Measurements from ENCODE around the gene SELENOW. TPM values are rescaled to one million over a fixed set of nuclear protein-coding genes. Genes with fewer than 3 reads are reported as not detected.
"Not testable (repeated sequence)": the region's sequence is repeated elsewhere in the genome, so short reads cannot be mapped to it uniquely, and the experiment has no call there.

The SELENOW gene
- total and polyA plus RNA-seq, 2 of the 8 experiments (the other 6 are each of a cell fraction or from before 2014, with no cell fraction given) = 371 to 588 TPM

GRCh38 chr19:47816270-47816669 lies 37.8 kb downstream of the SELENOW start:
- H3K9ac ChIP-seq (replicated peaks in 1 of 4; ENCODE audit: extremely low read depth in 1 of 4, low read depth in 3 of 4, low read length in 3 of 4); H3K23ac ChIP-seq (ENCODE audit: insufficient read length); H3K4me1 ChIP-seq (replicated peaks in 1 of 4; ENCODE audit: control insufficient read depth in 3 of 4, insufficient read depth in 4 of 4, low read length in 3 of 4); H3K23me2 ChIP-seq (ENCODE audit: low read depth, low read length); H3K79me2 ChIP-seq (ENCODE audit: control insufficient read depth in 1 of 2, insufficient read depth in 2 of 2, low read length in 2 of 2); H2AK5ac ChIP-seq (ENCODE audit: low read depth, low read length); H3K79me1 ChIP-seq (ENCODE audit: low read depth, low read length); H3K27ac ChIP-seq (ENCODE audit: low read depth, low read length); H3K36me3 ChIP-seq (ENCODE audit: control insufficient read depth in 2 of 4, insufficient read depth in 4 of 4, low read length in 3 of 4); H3K56ac ChIP-seq (replicated peaks; ENCODE audit: insufficient read length, low read depth, low read length); DNase-seq (ENCODE audit: low read depth in 1 of 2, low spot score in 2 of 2); H2AFZ ChIP-seq (ENCODE audit: low read length); H3K9me3 ChIP-seq (ENCODE audit: insufficient read depth in 2 of 2, low read depth in 1 of 2, low read length in 1 of 2); H3K18ac ChIP-seq (ENCODE audit: extremely low read depth, low read length); H2BK12ac ChIP-seq (ENCODE audit: low read depth, low read length); H3K4me3 ChIP-seq (ENCODE audit: extremely low read depth in 1 of 4, insufficient read depth in 2 of 4, low read depth in 3 of 4, low read length in 4 of 4); H3K14ac ChIP-seq (ENCODE audit: insufficient read length); H2BK120ac ChIP-seq (replicated peaks; ENCODE audit: low read depth, low read length); H4K8ac ChIP-seq (ENCODE audit: extremely low read depth, insufficient read depth, low read length); H3K27me3 ChIP-seq (replicated peaks in 1 of 4; ENCODE audit: control insufficient read depth in 3 of 4, extremely low read depth in 1 of 4, insufficient read depth in 3 of 4, low read length in 3 of 4); H2BK20ac ChIP-seq (ENCODE audit: low read length); H2BK5ac ChIP-seq (ENCODE audit: low read depth, low read length); FAIRE-seq; H4K91ac ChIP-seq (replicated peaks; ENCODE audit: insufficient read length, low read length); POLR2A ChIA-PET (ENCODE audit: partially characterized antibody); H4K20me1 ChIP-seq (replicated peaks in 1 of 2; ENCODE audit: control insufficient read depth in 1 of 2, insufficient read depth in 2 of 2, low read length in 2 of 2); H2BK15ac ChIP-seq (ENCODE audit: low read length); H3K4ac ChIP-seq (replicated peaks; ENCODE audit: insufficient read length, low read depth, low read length); H3K4me2 ChIP-seq (ENCODE audit: insufficient read depth in 1 of 2, low read depth in 2 of 2, low read length in 2 of 2); H4K5ac ChIP-seq (ENCODE audit: insufficient read length, low read depth, low read length): not testable (repeated sequence)
- CTCF ChIA-PET (ENCODE audit: partially characterized antibody) = interaction anchor here (0.6 to 4.0 kb wide), 9 partner anchors 9 to 48 kb away, joined by 3 to 31 read pairs (median 6); no protein-coding TSS in a partner anchor
- TF ChIP-seq KDM1A (IDR thresholded peaks at IDR 0.05; ENCODE audit: borderline replicate concordance, low read length) = 0 out of 2 replicates have a peak, but pooled peaks have one; percentile 16
- WGBS, 2 experiments (ENCODE audit: extremely low coverage in 1 of 2, insufficient coverage in 1 of 2, insufficient read length in 1 of 2, insufficient replicate concordance in 2 of 2, low coverage in 1 of 2, low lambda C conversion rate in 2 of 2, missing lambda C conversion rate in 1 of 2) = 80% methylated on average over 7 of the region's 8 CpGs; no CpG with 5 or more reads in 1 of the 2 experiments

- H4K91ac ChIP-seq (replicated peaks; ENCODE audit: insufficient read length, low read length); H4K20me1 ChIP-seq (replicated peaks in 1 of 2; ENCODE audit: control insufficient read depth in 1 of 2, insufficient read depth in 2 of 2, low read length in 2 of 2); H4K5ac ChIP-seq (ENCODE audit: insufficient read length, low read depth, low read length); POLR2A ChIA-PET (ENCODE audit: partially characterized antibody); H2BK15ac ChIP-seq (ENCODE audit: low read length); H2BK20ac ChIP-seq (ENCODE audit: low read length); H3K9ac ChIP-seq (replicated peaks in 1 of 4; ENCODE audit: extremely low read depth in 1 of 4, low read depth in 3 of 4, low read length in 3 of 4); H3K4me2 ChIP-seq (ENCODE audit: insufficient read depth in 1 of 2, low read depth in 2 of 2, low read length in 2 of 2); H3K18ac ChIP-seq (ENCODE audit: extremely low read depth, low read length); DNase-seq (ENCODE audit: low read depth in 1 of 2, low spot score in 2 of 2); H3K4ac ChIP-seq (replicated peaks; ENCODE audit: insufficient read length, low read depth, low read length); H2BK12ac ChIP-seq (ENCODE audit: low read depth, low read length); H3K36me3 ChIP-seq (ENCODE audit: control insufficient read depth in 2 of 4, insufficient read depth in 4 of 4, low read length in 3 of 4); FAIRE-seq; H3K27me3 ChIP-seq (replicated peaks in 1 of 4; ENCODE audit: control insufficient read depth in 3 of 4, extremely low read depth in 1 of 4, insufficient read depth in 3 of 4, low read length in 3 of 4); H2AFZ ChIP-seq (ENCODE audit: low read length); H2BK5ac ChIP-seq (ENCODE audit: low read depth, low read length); H3K56ac ChIP-seq (replicated peaks; ENCODE audit: insufficient read length, low read depth, low read length); H3K23ac ChIP-seq (ENCODE audit: insufficient read length); H3K79me1 ChIP-seq (ENCODE audit: low read depth, low read length); H3K4me3 ChIP-seq (ENCODE audit: extremely low read depth in 1 of 4, insufficient read depth in 2 of 4, low read depth in 3 of 4, low read length in 4 of 4); H3K14ac ChIP-seq (ENCODE audit: insufficient read length); H3K27ac ChIP-seq (ENCODE audit: low read depth, low read length); H2BK120ac ChIP-seq (replicated peaks; ENCODE audit: low read depth, low read length); H3K9me3 ChIP-seq (ENCODE audit: insufficient read depth in 2 of 2, low read depth in 1 of 2, low read length in 1 of 2); H3K79me2 ChIP-seq (ENCODE audit: control insufficient read depth in 1 of 2, insufficient read depth in 2 of 2, low read length in 2 of 2); H4K8ac ChIP-seq (ENCODE audit: extremely low read depth, insufficient read depth, low read length); H3K23me2 ChIP-seq (ENCODE audit: low read depth, low read length): not testable (repeated sequence)
- Histone ChIP-seq H3K4me1 (replicated peaks in 1 of 4; ENCODE audit: control insufficient read depth in 3 of 4, insufficient read depth in 4 of 4, low read length in 3 of 4) (peaks cover 0 to 19% (median 11%) of the 10 kb centered on the region in 4 experiments; a peak in 6 of 7 replicates), H2AK5ac (ENCODE audit: low read depth, low read length) (0 out of 2 replicates have a peak overlapping the region, but pooled peaks have one; percentile 2)
- WGBS, 2 experiments (ENCODE audit: extremely low coverage in 1 of 2, insufficient coverage in 1 of 2, insufficient read length in 1 of 2, insufficient replicate concordance in 2 of 2, low coverage in 1 of 2, low lambda C conversion rate in 2 of 2, missing lambda C conversion rate in 1 of 2) = 87% methylated on average over 1 of the region's 1 CpG; no CpG with 5 or more reads in 1 of the 2 experiments
- CTCF ChIA-PET (ENCODE audit: partially characterized antibody) = interaction anchor here (1.3 to 2.3 kb wide), 3 partner anchors 31 to 53 kb away, joined by 8 to 9 read pairs (median 8); no protein-coding TSS in a partner anchor
Observed at GRCh38 chr19:47818221-47818620, 39.7 kb downstream of the SELENOW start.

All from H1 (cell line).